DND-41 (cell line): ENCODE data around the gene TRHDE.
A peak's percentile ranks its signal among the peaks of the same experiment; 100 is the strongest.

Experiments used
- ATAC-seq: fragments of 200-7000 bp; cut with Tn5 transposase; 3 replicates; pipeline ENCODE4 v1.9.1; 2021; ENCODE audit warnings: low read depth; ENCODE audit not compliant: insufficient read depth
- DNase-seq: peaks from one replicate; pipeline ENCODE4 v3.0.0-alpha.2; 2020
- H2AFZ ChIP-seq: 2 replicates; pipeline ENCODE4 v1.6.0; 2012; ENCODE audit warnings: low read depth, low read length
- H3K27ac ChIP-seq: 2 replicates; pipeline ENCODE4 v1.5.1; 2012; ENCODE audit warnings: low read length, inconsistent platforms
- H3K27me3 ChIP-seq: fragments of 200-600 bp; sonication (generic); 2 replicates; pipeline ENCODE4 v1.6.0; 2012; ENCODE audit warnings: low read length, mild to moderate bottlenecking, inconsistent platforms; ENCODE audit not compliant: insufficient read depth, poor library complexity
- H3K36me3 ChIP-seq: 2 replicates; pipeline ENCODE4 v1.5.1; 2012; ENCODE audit warnings: low read length, inconsistent platforms; ENCODE audit not compliant: insufficient read depth
- H3K4me1 ChIP-seq: 2 replicates; pipeline ENCODE4 v1.5.1; 2012; ENCODE audit warnings: mild to moderate bottlenecking, low read length; ENCODE audit not compliant: insufficient read depth
- H3K4me2 ChIP-seq: 2 replicates; pipeline ENCODE4 v1.6.0; 2012; ENCODE audit warnings: mild to moderate bottlenecking, moderate library complexity, low read length, inconsistent platforms; ENCODE audit not compliant: insufficient read depth
- H3K4me3 ChIP-seq, 2 experiments: fragments of 200-600 bp in 1 of 2; shearing (Covaris generic) in 1 of 2; 2 replicates each; pipeline ENCODE4 v1.5.1; 2012 to 2016; ENCODE audit warnings: inconsistent platforms in 2 of 2, low read length in 2 of 2, mild to moderate bottlenecking in 2 of 2, low read depth in 1 of 2, moderate library complexity in 1 of 2
- H3K79me2 ChIP-seq: 2 replicates; pipeline ENCODE4 v1.6.0; 2012; ENCODE audit warnings: low read length, inconsistent platforms; ENCODE audit not compliant: insufficient read depth
- H3K9ac ChIP-seq: 2 replicates; pipeline ENCODE4 v1.6.0; 2012; ENCODE audit warnings: low read depth, mild to moderate bottlenecking, inconsistent platforms, low read length, moderate library complexity
- H3K9me3 ChIP-seq: 2 replicates; pipeline ENCODE4 v1.5.1; 2012; ENCODE audit warnings: low read length, moderate library complexity, mild to moderate bottlenecking, inconsistent platforms; ENCODE audit not compliant: insufficient read depth, severe bottlenecking
- H4K20me1 ChIP-seq: 2 replicates; pipeline ENCODE4 v1.6.0; 2012; ENCODE audit warnings: low read length; ENCODE audit not compliant: insufficient read depth
- CTCF ChIP-seq: IDR thresholded peaks from 2 replicates; pipeline ENCODE4 v1.5.1; 2012; ENCODE audit warnings: borderline replicate concordance, low read length, moderate library complexity, mild to moderate bottlenecking; ENCODE audit not compliant: poor library complexity, severe bottlenecking; ENCODE audit errors: extremely low read depth
- EZH2 ChIP-seq: IDR thresholded peaks from 3 replicates; pipeline ENCODE4 v1.6.1; 2012; ENCODE audit warnings: borderline replicate concordance, low read depth, mild to moderate bottlenecking, moderate library complexity, low read length, inconsistent platforms; ENCODE audit not compliant: severe bottlenecking

The TRHDE gene

GRCh38 chr12:72521326-72521725 is 249.2 kb downstream of the TRHDE start:
- Histone ChIP-seq H3K27ac (no peak overlapping the region), H2AFZ (peak overlapping the region; percentile 26; the same call in 1 of the 2 replicates), H3K27me3 (no peaks in the 10 kb centered on the region), H3K4me3 (no peak overlapping the region), H3K79me2 (no peaks in the 10 kb centered on the region), H4K20me1 (no peaks in the 10 kb centered on the region), H3K9me3 (no peaks in the 10 kb centered on the region), H3K4me1 (no peaks in the 10 kb centered on the region), H3K4me2 (no peak overlapping the region), H3K9ac (no peak overlapping the region), H3K36me3 (no peaks in the 10 kb centered on the region)
- DNase-seq (no peak), ATAC-seq (no peak)
- TF ChIP-seq EZH2 (no peak), CTCF (no peak)

- Histone ChIP-seq H3K79me2 (no peaks in the 10 kb centered on the region), H2AFZ (no peak overlapping the region), H3K4me1 (no peaks in the 10 kb centered on the region), H3K27ac (no peak overlapping the region), H4K20me1 (no peaks in the 10 kb centered on the region), H3K9me3 (no peaks in the 10 kb centered on the region), H3K27me3 (no peaks in the 10 kb centered on the region), H3K4me2 (no peak overlapping the region), H3K4me3 (no peak overlapping the region), H3K9ac (no peak overlapping the region), H3K36me3 (no peaks in the 10 kb centered on the region)
- DNase-seq (no peak), ATAC-seq (no peak)
- no peak for TF ChIP-seq EZH2
- no peak for TF ChIP-seq CTCF
Observed at GRCh38 chr12:72522411-72522810, 250.2 kb downstream of the TRHDE start.

GRCh38 chr12:72523754-72524153 is 251.6 kb downstream of the TRHDE start:
- H3K9me3 ChIP-seq = no peaks in the 10 kb centered on the region
- no peak overlapping the region for H2AFZ ChIP-seq
- DNase-seq = no peak
- no peak overlapping the region for H3K4me2 ChIP-seq
- no peaks in the 10 kb centered on the region for H3K36me3 ChIP-seq
- no peaks in the 10 kb centered on the region for H3K79me2 ChIP-seq
- no peak for TF ChIP-seq CTCF
- no peak for TF ChIP-seq EZH2
- no peak overlapping the region for H3K4me3 ChIP-seq
- no peak for ATAC-seq
- H3K27me3 ChIP-seq = no peaks in the 10 kb centered on the region
- H3K27ac ChIP-seq = no peak overlapping the region
- no peaks in the 10 kb centered on the region for H4K20me1 ChIP-seq
- no peaks in the 10 kb centered on the region for H3K4me1 ChIP-seq
- no peak overlapping the region for H3K9ac ChIP-seq
